PFSK-1 (cell line): ENCODE measurements around the gene NR6A1.

ENCODE experiments used
- FOXP2 ChIP-seq: optimal IDR thresholded peaks from 2 replicates; pipeline ENCODE3; 2011; ENCODE audit warnings: borderline replicate concordance, control low read depth, inconsistent platforms; ENCODE audit not compliant: insufficient read depth; ENCODE audit errors: extremely low read length, extremely low read depth
- POLR2AphosphoS5 ChIP-seq: IDR thresholded peaks from 2 replicates; pipeline ENCODE4 v1.6.1; 2012; ENCODE audit warnings: low read depth, mild to moderate bottlenecking, control low read depth, low read length, moderate library complexity
- SIN3A ChIP-seq: IDR thresholded peaks from 2 replicates; pipeline ENCODE4 v1.6.1; 2012; ENCODE audit warnings: mild to moderate bottlenecking, low read length, moderate library complexity, borderline replicate concordance; ENCODE audit not compliant: insufficient read depth
- TAF1 ChIP-seq: IDR thresholded peaks from 2 replicates; pipeline ENCODE4 v1.6.1; 2012; ENCODE audit warnings: low read length, control low read depth, borderline replicate concordance; ENCODE audit not compliant: insufficient read depth
- TF ChIP-seq, protein P1 (sequence below), 2 experiments: IDR thresholded peaks; 2 replicates each; pipeline versions ENCODE4 v1.6.1 to v1.8.0; 2011 to 2012; ENCODE audit warnings: low read depth in 2 of 2, low read length in 2 of 2, control low read depth in 1 of 2, inconsistent platforms in 1 of 2, mild to moderate bottlenecking in 1 of 2, moderate library complexity in 1 of 2; ENCODE audit not compliant: insufficient read depth in 1 of 2

Gene NR6A1

DNA sequence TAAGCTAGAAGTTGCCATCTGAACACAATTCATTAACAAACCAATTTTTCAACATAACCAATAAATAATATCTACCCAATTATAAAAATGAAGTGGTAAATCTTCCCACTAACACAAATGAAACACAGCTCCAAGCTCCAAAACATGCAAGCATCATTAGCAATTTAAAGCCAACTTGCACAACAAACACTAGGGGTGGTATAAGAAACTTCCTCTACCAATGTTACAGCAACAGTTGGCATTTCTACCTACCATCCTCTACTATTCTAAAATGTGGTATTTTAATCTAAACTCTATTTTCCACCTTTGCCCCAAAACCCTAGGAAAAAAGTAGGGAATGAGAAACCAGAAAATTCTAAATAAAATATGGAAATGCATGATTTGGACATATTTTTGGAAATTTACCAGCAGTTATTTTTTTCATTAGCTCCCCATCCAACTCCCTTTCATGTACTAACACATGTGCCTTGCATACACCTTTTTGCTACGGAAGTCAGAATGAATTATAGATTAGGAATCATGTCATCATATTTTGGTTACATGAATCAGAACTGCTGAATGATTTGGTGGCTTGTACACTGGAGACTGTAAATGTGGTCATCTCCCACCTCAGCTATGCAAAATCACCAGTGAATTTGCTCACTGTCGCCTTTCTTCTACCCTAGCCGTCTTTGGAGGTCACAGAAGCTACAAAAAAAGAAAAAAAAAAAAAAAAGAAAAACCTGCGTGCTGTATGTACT lies 4.1 kb downstream of the NR6A1 start:
- TF ChIP-seq FOXP2 (no peak), TAF1 (no peak), POLR2AphosphoS5 (no peak), SIN3A (no peak)
- TF ChIP-seq, protein P1, sequence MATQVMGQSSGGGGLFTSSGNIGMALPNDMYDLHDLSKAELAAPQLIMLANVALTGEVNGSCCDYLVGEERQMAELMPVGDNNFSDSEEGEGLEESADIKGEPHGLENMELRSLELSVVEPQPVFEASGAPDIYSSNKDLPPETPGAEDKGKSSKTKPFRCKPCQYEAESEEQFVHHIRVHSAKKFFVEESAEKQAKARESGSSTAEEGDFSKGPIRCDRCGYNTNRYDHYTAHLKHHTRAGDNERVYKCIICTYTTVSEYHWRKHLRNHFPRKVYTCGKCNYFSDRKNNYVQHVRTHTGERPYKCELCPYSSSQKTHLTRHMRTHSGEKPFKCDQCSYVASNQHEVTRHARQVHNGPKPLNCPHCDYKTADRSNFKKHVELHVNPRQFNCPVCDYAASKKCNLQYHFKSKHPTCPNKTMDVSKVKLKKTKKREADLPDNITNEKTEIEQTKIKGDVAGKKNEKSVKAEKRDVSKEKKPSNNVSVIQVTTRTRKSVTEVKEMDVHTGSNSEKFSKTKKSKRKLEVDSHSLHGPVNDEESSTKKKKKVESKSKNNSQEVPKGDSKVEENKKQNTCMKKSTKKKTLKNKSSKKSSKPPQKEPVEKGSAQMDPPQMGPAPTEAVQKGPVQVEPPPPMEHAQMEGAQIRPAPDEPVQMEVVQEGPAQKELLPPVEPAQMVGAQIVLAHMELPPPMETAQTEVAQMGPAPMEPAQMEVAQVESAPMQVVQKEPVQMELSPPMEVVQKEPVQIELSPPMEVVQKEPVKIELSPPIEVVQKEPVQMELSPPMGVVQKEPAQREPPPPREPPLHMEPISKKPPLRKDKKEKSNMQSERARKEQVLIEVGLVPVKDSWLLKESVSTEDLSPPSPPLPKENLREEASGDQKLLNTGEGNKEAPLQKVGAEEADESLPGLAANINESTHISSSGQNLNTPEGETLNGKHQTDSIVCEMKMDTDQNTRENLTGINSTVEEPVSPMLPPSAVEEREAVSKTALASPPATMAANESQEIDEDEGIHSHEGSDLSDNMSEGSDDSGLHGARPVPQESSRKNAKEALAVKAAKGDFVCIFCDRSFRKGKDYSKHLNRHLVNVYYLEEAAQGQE (IDR thresholded peaks at IDR 0.05; ENCODE audit: insufficient read depth in 1 of 2, low read depth in 2 of 2, low read length in 2 of 2), result no peak

DNA sequence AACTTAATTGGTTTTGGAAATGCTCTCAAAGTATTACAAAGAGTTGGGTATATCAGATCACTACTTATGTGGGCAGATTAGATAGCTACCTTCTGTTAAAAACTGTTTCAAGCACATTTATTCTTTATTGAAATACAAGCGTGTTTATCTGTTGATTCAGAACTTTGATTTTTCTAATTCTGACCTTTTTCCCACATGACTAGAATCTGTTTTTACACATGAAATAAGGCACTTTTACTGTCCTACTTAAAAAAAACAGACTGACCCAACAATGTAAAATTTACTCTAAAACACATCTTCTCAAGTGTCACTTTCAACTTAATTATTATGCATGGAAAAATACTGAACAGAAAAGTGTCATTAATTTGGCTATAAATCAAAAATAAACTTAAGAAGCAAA lies 4.8 kb downstream of the NR6A1 start:
- no peak for TF ChIP-seq FOXP2
- TF ChIP-seq, protein P1 (IDR thresholded peaks at IDR 0.05; ENCODE audit: insufficient read depth in 1 of 2, low read depth in 2 of 2, low read length in 2 of 2), result no peak
- TF ChIP-seq SIN3A, result no peak
- TF ChIP-seq POLR2AphosphoS5, result no peak

DNA sequence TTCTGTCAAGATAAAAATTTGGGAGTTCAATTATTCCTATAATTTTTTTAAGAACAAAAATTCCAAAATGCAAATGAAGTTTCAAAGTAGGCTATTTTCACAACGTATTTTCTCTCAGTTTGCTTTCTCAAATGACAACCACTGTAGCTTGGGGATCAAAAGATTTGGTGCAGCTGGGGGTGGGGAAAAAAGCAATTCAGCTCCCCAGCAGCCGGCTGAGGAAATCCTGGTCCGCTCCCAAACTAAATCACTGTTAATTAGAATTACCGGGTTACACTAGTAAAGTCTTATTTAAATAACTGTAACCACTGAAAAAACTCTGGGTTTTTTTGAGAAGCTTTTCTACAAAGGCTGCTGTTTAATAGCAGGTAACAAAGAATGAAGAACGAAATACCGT lies 5.7 kb downstream of the NR6A1 start:
- TF ChIP-seq TAF1 (no peak), POLR2AphosphoS5 (no peak), FOXP2 (no peak), SIN3A (no peak)
- TF ChIP-seq, protein P1 (IDR thresholded peaks at IDR 0.05; ENCODE audit: insufficient read depth in 1 of 2, low read depth in 2 of 2, low read length in 2 of 2), result no peak

DNA sequence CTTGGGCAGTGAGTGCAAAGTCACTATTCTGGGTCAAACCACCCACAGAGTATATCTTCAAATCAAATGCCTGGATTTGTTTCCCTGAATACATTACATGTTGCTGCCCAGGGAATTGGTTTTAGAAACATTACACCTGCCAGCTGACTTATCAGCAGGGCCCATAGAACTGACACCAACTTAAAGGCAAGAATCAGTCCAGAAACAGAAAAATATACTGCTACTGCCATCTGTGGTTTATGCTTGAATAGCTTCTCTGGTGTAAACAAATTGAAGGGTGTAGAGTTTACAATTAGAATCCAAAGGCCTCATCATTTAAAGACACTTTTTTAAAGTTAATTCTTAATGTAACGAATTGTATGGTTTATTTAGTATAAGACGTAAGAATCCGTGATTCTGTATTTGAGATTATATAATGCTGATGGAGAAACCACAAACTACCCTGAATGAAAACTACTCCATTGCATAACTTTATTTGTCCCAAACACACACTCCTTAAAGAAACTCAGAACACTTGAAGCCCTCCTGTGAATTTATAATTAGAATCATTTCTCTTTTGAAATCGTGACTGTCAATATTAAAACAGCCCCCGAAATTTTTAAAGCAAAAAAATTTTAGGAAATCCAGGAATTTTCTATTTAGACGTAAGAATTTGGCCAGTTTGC lies 6.2 kb downstream of the NR6A1 start:
- TF ChIP-seq TAF1 (no peak), SIN3A (no peak), FOXP2 (no peak), POLR2AphosphoS5 (no peak)
- TF ChIP-seq, protein P1 (IDR thresholded peaks at IDR 0.05; ENCODE audit: insufficient read depth in 1 of 2, low read depth in 2 of 2, low read length in 2 of 2), result no peak

DNA sequence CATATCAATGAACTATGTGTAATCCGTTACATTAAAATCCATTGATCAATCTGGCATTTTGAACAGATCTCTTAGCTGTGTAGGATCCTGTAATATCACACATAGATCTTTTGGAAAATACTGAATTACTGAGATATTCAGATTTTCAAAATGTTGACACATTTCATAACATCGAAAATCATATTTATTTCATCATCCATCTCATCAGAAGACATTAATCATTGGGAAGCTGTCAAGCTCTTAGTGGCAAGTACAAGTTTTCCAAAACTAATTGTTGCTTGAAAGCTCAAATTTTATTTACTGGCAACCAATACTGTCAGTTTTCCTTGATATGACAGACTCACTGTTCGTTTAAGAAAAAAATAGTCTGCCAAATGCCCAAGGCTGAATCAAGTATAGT lies 8.5 kb downstream of the NR6A1 start:
- TF ChIP-seq POLR2AphosphoS5 (no peak), FOXP2 (no peak), SIN3A (no peak), TAF1 (no peak)
- TF ChIP-seq, protein P1 (IDR thresholded peaks at IDR 0.05; ENCODE audit: insufficient read depth in 1 of 2, low read depth in 2 of 2, low read length in 2 of 2), result no peak
